K562 (cell line): Measurements from ENCODE around the gene HIVEP2. TPM values are rescaled to one million over a fixed set of nuclear protein-coding genes. Genes with fewer than 3 reads are reported as not detected.

Experiments
- ATAC-seq: fragments of 200-7000 bp; cut with Tn5 transposase; 3 replicates; pipeline ENCODE4 v1.9.1; 2020; ENCODE audit warnings: moderate library complexity
- BruUV-seq: library from RNA; stranded (reverse); fragments of 400-500 nt; replicated peaks from 2 replicates; lab custom pipeline; 2021; lab: Mats Ljungman, UMichigan
- CTCF ChIA-PET: fragments of 300-600 bp; formaldehyde crosslinking; extraction: SDS; loops from one replicate; lab custom pipeline; 2021; ENCODE audit warnings: low intra/inter-chr PET ratio; lab: Yijun Ruan, JAX
- POLR2A ChIA-PET: fragments of 300-600, 350-650 bp; sonication (Branson Sonifier 250); formaldehyde crosslinking; extraction: SDS; loops from one replicate; lab custom pipeline; 2021; ENCODE audit warnings: antibody characterized with exemption, inconsistent platforms; lab: Yijun Ruan, JAX
- DNase-seq, 4 experiments: peaks; one replicate each; pipeline versions ENCODE4 v3.0.0 to v3.0.0-alpha.2; 2011 to 2018; ENCODE audit warnings: low spot score in 3 of 4, mixed read lengths in 3 of 4; ENCODE audit errors: extremely low read depth in 1 of 4
- FAIRE-seq: peaks from 2 replicates; lab custom pipeline; 2011; peaks lifted over from hg19 to GRCh38; lab: Jason Lieb, UNC
- H2AFZ ChIP-seq: 2 replicates; pipeline ENCODE4 v1.6.0; 2011; ENCODE audit warnings: low read depth, low read length, control low read depth, inconsistent platforms
- H3K27ac ChIP-seq: fragments of 200-600 bp; 3 replicates; pipeline ENCODE4 v1.8.0; 2011; ENCODE audit warnings: low read depth, mild to moderate bottlenecking, control low read depth, inconsistent platforms, low read length, moderate library complexity, mixed read lengths; ENCODE audit errors: extremely low read depth
- H3K27me3 ChIP-seq, 2 experiments: fragments of 300-600 bp in 1 of 2; 2 replicates in 1 of 2; 3 replicates in 1 of 2; pipeline versions ENCODE4 v1.6.0 to v1.8.0; 2011; ENCODE audit warnings: inconsistent platforms in 2 of 2, low read length in 2 of 2, mild to moderate bottlenecking in 1 of 2, mixed read lengths in 1 of 2, moderate library complexity in 1 of 2; ENCODE audit not compliant: control insufficient read depth in 2 of 2, insufficient read depth in 2 of 2
- H3K36me3 ChIP-seq: fragments of 300-600 bp; 3 replicates; pipeline ENCODE4 v1.8.0; 2011; ENCODE audit warnings: mild to moderate bottlenecking, low read length, inconsistent platforms; ENCODE audit not compliant: control insufficient read depth, insufficient read depth
- H3K4me1 ChIP-seq, 2 experiments: fragments of 200-600 bp in 1 of 2; replicated peaks in 1 of 2; 2 replicates in 1 of 2; 3 replicates in 1 of 2; pipeline versions ENCODE4 v1.5.1 to v1.8.0; 2011; ENCODE audit warnings: inconsistent platforms in 2 of 2, low read length in 2 of 2, mild to moderate bottlenecking in 1 of 2, mixed read lengths in 1 of 2, moderate library complexity in 1 of 2; ENCODE audit not compliant: control insufficient read depth in 2 of 2, insufficient read depth in 2 of 2
- H3K4me2 ChIP-seq: 2 replicates; pipeline ENCODE4 v1.6.1; 2011; ENCODE audit warnings: low read length, control low read depth, inconsistent platforms, mixed read lengths; ENCODE audit not compliant: insufficient read depth
- H3K4me3 ChIP-seq: fragments of 200-600 bp; sonication (generic), shearing (Covaris generic); 2 replicates; pipeline ENCODE4 v1.5.1; 2016; ENCODE audit warnings: control low read depth, inconsistent platforms
- H3K79me2 ChIP-seq: fragments of 200-600 bp; 3 replicates; pipeline ENCODE4 v1.8.0; 2011; ENCODE audit warnings: low read length, inconsistent platforms; ENCODE audit not compliant: control insufficient read depth, insufficient read depth
- H3K9ac ChIP-seq, 2 experiments: 2 replicates each; pipeline versions ENCODE4 v1.6.0 to v1.6.1; 2011; ENCODE audit warnings: low read depth in 2 of 2, low read length in 2 of 2, control low read depth in 1 of 2, inconsistent platforms in 1 of 2, mild to moderate bottlenecking in 1 of 2, mixed read lengths in 1 of 2; ENCODE audit not compliant: insufficient read depth in 1 of 2
- H3K9me1 ChIP-seq: one replicate; pipeline ENCODE4 v1.6.0; 2011; ENCODE audit warnings: inconsistent platforms, mild to moderate bottlenecking, low read length, moderate library complexity; ENCODE audit not compliant: control insufficient read depth, insufficient read depth
- H3K9me3 ChIP-seq: replicated peaks from 2 replicates; pipeline ENCODE4 v1.5.1; 2011; ENCODE audit warnings: low read depth, low read length, inconsistent platforms; ENCODE audit not compliant: control insufficient read depth, insufficient read depth
- H4K20me1 ChIP-seq: replicated peaks from 2 replicates; pipeline ENCODE4 v1.6.1; 2011; ENCODE audit warnings: low read length, inconsistent platforms, mixed read lengths; ENCODE audit not compliant: control insufficient read depth, insufficient read depth
- DACH1 ChIP-seq: fragments of 450-650 bp; IDR thresholded peaks from 2 replicates; pipeline ENCODE4 v1.6.1; 2018; ENCODE audit not compliant: partially characterized antibody
- KLF1 ChIP-seq: fragments of 450-650 bp; IDR thresholded peaks from 2 replicates; pipeline ENCODE4 v1.6.1; 2016; ENCODE audit warnings: missing genetic modification characterization, missing compliant biosample characterization
- SRSF7 ChIP-seq: fragments of 200-400 bp; formaldehyde crosslinking; optimal IDR thresholded peaks from 2 replicates; pipeline ENCODE3; 2017; ENCODE audit warnings: mild to moderate bottlenecking, low read depth, low read length
- TAF7 ChIP-seq: fragments of 450-650 bp; IDR thresholded peaks from 2 replicates; pipeline ENCODE4 v1.6.1; 2016; ENCODE audit warnings: missing genetic modification characterization, missing compliant biosample characterization
- WGBS: fragments of 100-300 bp; shearing (Covaris generic); methylation state at CpG from one replicate; pipeline ENCODE4 v1.1.6; 2016; ENCODE audit warnings: low coverage, mixed read lengths; ENCODE audit not compliant: insufficient coverage; ENCODE audit errors: missing lambda C conversion rate; 5-methylcytosine and 5-hydroxymethylcytosine counted together
- in situ Hi-C: fragments of 300-500 bp; cut with MboI; formaldehyde crosslinking; loops from 4 replicates; pipeline ENCODE4 v1.15.0; 2018; ENCODE audit warnings: inconsistent platforms, mixed read lengths
- intact Hi-C: fragments of 100-400 bp; cut with micrococcal nuclease; formaldehyde crosslinking; loops from 2 replicates; pipeline ENCODE4 v1.14.2; 2022
- polyA plus RNA-seq, 8 experiments: library from polyadenylated mRNA; depleted of rRNA in 4 of 8; stranded (reverse) in 5 of 8; unstranded in 3 of 8; fragments of >200 nt; fragmentation: Nextera tagmentation in 2 of 8; fragmentation: Illumina TruSeq in 1 of 8; extraction: Ambion mirVana in 2 of 8; extraction: Trizol in 1 of 8; gene quantifications; 2 replicates each; pipeline versions ENCODE4 v1.2.1 to v1.2.3, GENCODE V29; 2011 to 2014; ENCODE audit warnings: inconsistent platforms in 1 of 8, missing spikeins in 1 of 8
- total RNA-seq, 7 experiments: library from RNA; depleted of rRNA in 6 of 7; stranded (reverse); fragments of >200 nt in 6 of 7; fragmentation: Illumina TruSeq in 2 of 7; extraction: Trizol in 2 of 7; gene quantifications; 2 replicates each; pipeline versions ENCODE4 v1.2.1 to v1.2.3, GENCODE V29; 2011 to 2021; ENCODE audit warnings: low replicate concordance in 1 of 7
- TF ChIP-seq, protein P1 (sequence below): sonication (generic); formaldehyde crosslinking; IDR thresholded peaks from 2 replicates; pipeline ENCODE4 v1.8.0; 2022; ENCODE audit warnings: missing genetic modification reagents, mild to moderate bottlenecking, moderate library complexity, borderline replicate concordance
- TF ChIP-seq, protein P2 (sequence below): fragments of 450-650 bp; IDR thresholded peaks from 2 replicates; pipeline ENCODE4 v1.6.1; 2016; ENCODE audit warnings: borderline replicate concordance
- TF ChIP-seq, protein P3 (sequence below): fragments of 450-650 bp; IDR thresholded peaks from 2 replicates; pipeline ENCODE4 v1.6.1; 2017; ENCODE audit warnings: mild to moderate bottlenecking, moderate library complexity
- TF ChIP-seq, protein P4 (sequence below): fragments of 250-450 bp; sonication (Bioruptor Pico); IDR thresholded peaks from 2 replicates; pipeline ENCODE4 v1.8.0; 2021; ENCODE audit warnings: borderline replicate concordance, mild to moderate bottlenecking, moderate library complexity; ENCODE audit not compliant: poor library complexity, severe bottlenecking
- TF ChIP-seq, protein P5 (sequence below): sonication (generic); formaldehyde crosslinking; IDR thresholded peaks from 2 replicates; pipeline ENCODE4 v1.8.0; 2022; ENCODE audit warnings: mild to moderate bottlenecking, missing genetic modification reagents
- TF ChIP-seq, protein P6 (sequence below): fragments of 250-450 bp; sonication (Bioruptor Pico); IDR thresholded peaks from 2 replicates; pipeline ENCODE4 v1.5.0; 2020; ENCODE audit warnings: mild to moderate bottlenecking, borderline replicate concordance
- TF ChIP-seq, protein P7 (sequence below), 2 experiments: IDR thresholded peaks; 2 replicates each; pipeline ENCODE4 v1.6.1; 2012; ENCODE audit warnings: improper control_type of control experiment in 2 of 2, low read depth in 2 of 2, low read length in 2 of 2, borderline replicate concordance in 1 of 2

The HIVEP2 gene
- total and polyA plus RNA-seq, 9 of the 15 experiments (the other 6 are each of a cell fraction or from before 2014, with no cell fraction given): under 0.01 to 1.2 (median 0.31) TPM

DNA sequence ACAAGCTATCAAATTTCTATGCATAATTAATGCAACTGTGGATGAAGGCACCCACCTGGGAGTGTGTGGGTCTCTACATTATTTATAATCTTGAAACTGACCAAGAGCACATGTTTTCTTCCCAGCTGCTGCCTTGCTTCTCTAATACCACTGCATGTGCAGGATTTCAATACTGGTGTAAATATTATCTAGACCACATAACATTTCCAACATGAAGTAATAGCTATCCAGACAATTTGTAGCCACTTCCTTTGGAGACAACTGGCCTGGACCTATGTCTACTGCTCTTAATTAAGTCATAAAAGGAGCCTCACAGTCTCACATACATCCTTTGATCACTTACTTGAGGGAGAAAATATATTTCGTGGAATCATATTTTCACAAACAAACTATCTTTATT, 180.7 kb downstream of the HIVEP2 start:
- H3K36me3 ChIP-seq: no peaks in the 10 kb centered on the region
- ATAC-seq (no peak), FAIRE-seq (no peak), DNase-seq (no peak)
- H3K79me2 ChIP-seq: no peaks in the 10 kb centered on the region
- no peak overlapping the region for H2AFZ ChIP-seq
- H3K27ac ChIP-seq: no peak overlapping the region
- intact Hi-C loops: no loop called here
- POLR2A ChIA-PET: no interaction called here
- H4K20me1 ChIP-seq: no peaks in the 10 kb centered on the region
- no peaks in the 10 kb centered on the region for H3K4me1 ChIP-seq
- H3K27me3 ChIP-seq: peaks cover 0 to 3% of the 10 kb centered on the region in 2 experiments; a peak in 1 of 5 replicates
- 0% methylated on average over 1 of the region's 1 CpG for WGBS
- no peaks in the 10 kb centered on the region for H3K9me3 ChIP-seq
- no peak for TF ChIP-seq DACH1
- TF ChIP-seq, protein P1, sequence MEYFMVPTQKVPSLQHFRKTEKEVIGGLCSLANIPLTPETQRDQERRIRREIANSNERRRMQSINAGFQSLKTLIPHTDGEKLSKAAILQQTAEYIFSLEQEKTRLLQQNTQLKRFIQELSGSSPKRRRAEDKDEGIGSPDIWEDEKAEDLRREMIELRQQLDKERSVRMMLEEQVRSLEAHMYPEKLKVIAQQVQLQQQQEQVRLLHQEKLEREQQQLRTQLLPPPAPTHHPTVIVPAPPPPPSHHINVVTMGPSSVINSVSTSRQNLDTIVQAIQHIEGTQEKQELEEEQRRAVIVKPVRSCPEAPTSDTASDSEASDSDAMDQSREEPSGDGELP (CRISPR knock-in tag): no peak
- TF ChIP-seq SRSF7: no peak
- TF ChIP-seq, protein P2, sequence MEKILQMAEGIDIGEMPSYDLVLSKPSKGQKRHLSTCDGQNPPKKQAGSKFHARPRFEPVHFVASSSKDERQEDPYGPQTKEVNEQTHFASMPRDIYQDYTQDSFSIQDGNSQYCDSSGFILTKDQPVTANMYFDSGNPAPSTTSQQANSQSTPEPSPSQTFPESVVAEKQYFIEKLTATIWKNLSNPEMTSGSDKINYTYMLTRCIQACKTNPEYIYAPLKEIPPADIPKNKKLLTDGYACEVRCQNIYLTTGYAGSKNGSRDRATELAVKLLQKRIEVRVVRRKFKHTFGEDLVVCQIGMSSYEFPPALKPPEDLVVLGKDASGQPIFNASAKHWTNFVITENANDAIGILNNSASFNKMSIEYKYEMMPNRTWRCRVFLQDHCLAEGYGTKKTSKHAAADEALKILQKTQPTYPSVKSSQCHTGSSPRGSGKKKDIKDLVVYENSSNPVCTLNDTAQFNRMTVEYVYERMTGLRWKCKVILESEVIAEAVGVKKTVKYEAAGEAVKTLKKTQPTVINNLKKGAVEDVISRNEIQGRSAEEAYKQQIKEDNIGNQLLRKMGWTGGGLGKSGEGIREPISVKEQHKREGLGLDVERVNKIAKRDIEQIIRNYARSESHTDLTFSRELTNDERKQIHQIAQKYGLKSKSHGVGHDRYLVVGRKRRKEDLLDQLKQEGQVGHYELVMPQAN: no peak
- TF ChIP-seq, protein P3, sequence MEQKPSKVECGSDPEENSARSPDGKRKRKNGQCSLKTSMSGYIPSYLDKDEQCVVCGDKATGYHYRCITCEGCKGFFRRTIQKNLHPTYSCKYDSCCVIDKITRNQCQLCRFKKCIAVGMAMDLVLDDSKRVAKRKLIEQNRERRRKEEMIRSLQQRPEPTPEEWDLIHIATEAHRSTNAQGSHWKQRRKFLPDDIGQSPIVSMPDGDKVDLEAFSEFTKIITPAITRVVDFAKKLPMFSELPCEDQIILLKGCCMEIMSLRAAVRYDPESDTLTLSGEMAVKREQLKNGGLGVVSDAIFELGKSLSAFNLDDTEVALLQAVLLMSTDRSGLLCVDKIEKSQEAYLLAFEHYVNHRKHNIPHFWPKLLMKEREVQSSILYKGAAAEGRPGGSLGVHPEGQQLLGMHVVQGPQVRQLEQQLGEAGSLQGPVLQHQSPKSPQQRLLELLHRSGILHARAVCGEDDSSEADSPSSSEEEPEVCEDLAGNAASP: no peak
- TF ChIP-seq KLF1 (tag): no peak
- TF ChIP-seq, protein P4, sequence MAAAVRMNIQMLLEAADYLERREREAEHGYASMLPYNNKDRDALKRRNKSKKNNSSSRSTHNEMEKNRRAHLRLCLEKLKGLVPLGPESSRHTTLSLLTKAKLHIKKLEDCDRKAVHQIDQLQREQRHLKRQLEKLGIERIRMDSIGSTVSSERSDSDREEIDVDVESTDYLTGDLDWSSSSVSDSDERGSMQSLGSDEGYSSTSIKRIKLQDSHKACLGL: no peak
- TF ChIP-seq, protein P5, sequence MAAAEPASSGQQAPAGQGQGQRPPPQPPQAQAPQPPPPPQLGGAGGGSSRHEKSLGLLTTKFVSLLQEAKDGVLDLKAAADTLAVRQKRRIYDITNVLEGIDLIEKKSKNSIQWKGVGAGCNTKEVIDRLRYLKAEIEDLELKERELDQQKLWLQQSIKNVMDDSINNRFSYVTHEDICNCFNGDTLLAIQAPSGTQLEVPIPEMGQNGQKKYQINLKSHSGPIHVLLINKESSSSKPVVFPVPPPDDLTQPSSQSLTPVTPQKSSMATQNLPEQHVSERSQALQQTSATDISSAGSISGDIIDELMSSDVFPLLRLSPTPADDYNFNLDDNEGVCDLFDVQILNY (CRISPR knock-in tag): no peak
- TF ChIP-seq, protein P6, sequence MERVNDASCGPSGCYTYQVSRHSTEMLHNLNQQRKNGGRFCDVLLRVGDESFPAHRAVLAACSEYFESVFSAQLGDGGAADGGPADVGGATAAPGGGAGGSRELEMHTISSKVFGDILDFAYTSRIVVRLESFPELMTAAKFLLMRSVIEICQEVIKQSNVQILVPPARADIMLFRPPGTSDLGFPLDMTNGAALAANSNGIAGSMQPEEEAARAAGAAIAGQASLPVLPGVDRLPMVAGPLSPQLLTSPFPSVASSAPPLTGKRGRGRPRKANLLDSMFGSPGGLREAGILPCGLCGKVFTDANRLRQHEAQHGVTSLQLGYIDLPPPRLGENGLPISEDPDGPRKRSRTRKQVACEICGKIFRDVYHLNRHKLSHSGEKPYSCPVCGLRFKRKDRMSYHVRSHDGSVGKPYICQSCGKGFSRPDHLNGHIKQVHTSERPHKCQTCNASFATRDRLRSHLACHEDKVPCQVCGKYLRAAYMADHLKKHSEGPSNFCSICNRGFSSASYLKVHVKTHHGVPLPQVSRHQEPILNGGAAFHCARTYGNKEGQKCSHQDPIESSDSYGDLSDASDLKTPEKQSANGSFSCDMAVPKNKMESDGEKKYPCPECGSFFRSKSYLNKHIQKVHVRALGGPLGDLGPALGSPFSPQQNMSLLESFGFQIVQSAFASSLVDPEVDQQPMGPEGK (CRISPR knock-in tag): no peak
- TF ChIP-seq TAF7 (tag): no peak
- TF ChIP-seq, protein P7, sequence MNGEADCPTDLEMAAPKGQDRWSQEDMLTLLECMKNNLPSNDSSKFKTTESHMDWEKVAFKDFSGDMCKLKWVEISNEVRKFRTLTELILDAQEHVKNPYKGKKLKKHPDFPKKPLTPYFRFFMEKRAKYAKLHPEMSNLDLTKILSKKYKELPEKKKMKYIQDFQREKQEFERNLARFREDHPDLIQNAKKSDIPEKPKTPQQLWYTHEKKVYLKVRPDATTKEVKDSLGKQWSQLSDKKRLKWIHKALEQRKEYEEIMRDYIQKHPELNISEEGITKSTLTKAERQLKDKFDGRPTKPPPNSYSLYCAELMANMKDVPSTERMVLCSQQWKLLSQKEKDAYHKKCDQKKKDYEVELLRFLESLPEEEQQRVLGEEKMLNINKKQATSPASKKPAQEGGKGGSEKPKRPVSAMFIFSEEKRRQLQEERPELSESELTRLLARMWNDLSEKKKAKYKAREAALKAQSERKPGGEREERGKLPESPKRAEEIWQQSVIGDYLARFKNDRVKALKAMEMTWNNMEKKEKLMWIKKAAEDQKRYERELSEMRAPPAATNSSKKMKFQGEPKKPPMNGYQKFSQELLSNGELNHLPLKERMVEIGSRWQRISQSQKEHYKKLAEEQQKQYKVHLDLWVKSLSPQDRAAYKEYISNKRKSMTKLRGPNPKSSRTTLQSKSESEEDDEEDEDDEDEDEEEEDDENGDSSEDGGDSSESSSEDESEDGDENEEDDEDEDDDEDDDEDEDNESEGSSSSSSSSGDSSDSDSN (IDR thresholded peaks at IDR 0.05; ENCODE audit: borderline replicate concordance in 1 of 2, low read depth in 2 of 2, low read length in 2 of 2): no peak
- no peak overlapping the region for H3K4me2 ChIP-seq
- BruUV-seq: no TSS peak
- in situ Hi-C loops: no loop called here
- H3K9ac ChIP-seq: no peak overlapping the region
- no peak overlapping the region for H3K4me3 ChIP-seq
- CTCF ChIA-PET: no interaction called here
- H3K9me1 ChIP-seq: no peaks in the 10 kb centered on the region
